NCI-H446 treated with DMSO at 0.1 percent for 48 hours (cell line): ENCODE measurements around the gene CCM2L.

ENCODE experiments used
- DNase-seq: peaks from one replicate; lab custom pipeline; 2025; lab: John Stamatoyannopoulos, UW

CCM2L gene

DNA sequence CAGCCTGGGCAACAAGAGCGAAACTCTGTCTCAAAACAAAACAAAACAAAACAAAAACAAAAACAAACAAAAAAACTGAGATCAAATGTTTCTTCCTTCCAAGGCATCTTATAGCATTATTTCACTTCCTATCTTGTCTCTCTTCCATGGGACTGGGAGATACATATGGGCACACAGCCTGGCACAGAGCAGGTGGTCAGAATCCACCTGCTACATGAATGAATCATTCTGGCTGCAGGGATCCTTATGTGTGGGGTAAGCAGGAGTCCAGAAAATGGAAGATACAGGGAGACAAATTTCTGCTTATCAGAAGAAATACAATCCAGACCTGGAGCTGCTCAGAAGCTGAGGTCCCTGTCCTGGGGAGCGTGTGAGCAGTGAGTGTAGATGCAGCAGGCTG, 18.2 kb upstream of the CCM2L start:
- no peak for DNase-seq

DNA sequence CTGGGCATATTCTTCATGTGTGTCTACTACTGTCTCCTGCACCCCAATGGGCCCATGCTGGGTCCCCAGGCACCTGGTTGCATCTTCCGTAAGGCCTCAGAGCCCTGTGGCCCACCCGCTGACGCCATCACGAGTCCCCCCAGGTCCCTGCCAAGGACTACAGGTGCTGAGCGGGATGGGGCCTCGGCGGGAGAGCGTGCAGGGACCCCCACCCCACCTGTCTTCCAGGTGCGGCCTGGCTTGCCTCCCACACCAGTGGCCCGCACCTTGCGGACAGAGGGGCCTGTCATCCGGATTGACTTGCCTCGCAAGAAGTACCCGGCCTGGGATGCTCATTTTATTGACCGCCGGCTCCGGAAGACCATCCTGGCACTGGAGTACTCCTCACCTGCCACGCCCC, 13.2 kb upstream of the CCM2L start:
- DNase-seq = no peak

DNA sequence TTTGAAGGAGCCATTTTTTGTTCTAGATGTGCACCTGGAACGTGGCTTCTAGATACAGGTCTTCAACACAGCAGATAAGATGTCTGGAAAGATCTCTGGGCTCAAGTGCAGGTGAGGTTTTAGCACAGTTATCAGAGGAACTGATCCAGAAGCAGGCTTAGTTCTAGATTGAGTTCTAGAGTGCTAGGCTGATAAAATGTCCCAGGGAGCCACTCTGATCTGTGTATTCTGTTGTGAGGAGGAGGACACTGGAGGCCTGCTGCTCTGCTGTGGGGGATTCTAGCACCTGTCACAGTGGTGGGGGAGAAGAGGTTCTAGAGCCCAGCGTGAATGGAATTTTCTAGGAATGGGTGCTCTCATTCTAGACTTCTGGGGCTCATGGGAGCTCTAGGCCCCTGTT, 12.0 kb upstream of the CCM2L start:
- DNase-seq = no peak

DNA sequence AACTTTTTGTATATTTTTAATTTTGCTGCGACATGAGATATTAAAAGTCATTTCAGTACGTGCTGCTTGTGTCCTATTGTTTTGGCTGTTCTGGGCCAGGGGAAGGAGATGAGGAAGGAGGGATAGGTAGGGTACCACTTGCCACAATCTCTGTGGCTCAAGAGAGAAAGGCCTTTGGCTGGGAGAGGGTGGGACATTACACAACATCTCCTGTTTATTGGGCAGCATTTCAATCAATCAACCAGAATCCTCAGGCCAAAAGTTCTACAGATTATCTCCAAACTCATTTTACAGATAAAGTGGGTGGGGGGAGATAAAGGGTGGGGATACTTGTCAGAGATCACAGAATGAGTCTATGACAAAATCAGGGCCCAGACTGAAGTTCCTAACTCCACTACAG, 6.9 kb upstream of the CCM2L start:
- DNase-seq = no peak

DNA sequence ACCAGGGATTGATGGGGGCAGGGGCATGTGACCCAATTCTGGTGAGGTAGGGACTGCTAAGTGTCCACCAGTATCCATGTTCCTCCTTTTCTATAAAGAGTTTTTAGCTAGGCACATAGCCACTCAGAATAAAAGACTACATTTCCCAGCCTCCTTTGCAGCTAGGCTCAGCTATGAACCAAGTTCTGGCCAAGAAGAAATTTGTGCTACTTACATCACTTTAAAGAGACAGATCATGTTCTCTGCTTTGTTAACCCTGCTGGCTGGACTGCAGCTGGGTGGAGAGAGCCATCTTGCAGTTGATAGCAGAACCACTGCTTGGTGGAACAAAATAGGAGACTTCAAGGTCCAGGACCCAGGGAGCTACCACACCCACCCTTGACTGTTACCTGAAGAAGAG, 5.3 kb upstream of the CCM2L start:
- no peak for DNase-seq

DNA sequence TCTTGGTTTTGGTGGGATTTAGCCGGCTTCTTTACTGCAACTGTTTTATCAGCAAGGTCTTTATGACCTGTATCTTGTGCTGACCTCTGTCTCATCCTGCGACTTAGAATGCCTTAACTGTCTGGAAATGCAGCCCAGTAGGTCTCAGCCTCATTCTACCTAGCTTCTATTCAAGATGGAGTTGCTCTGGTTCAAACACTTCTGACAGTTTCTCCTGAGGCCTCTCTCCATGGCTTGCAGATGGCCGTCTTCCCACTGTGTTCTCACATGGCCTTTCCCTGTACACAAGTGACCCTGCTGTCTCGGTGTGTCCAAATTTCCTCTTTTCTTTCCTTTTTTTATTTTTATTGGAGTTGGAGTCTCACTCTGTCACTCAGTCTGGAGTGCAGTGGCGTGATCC, 4.2 kb upstream of the CCM2L start:
- DNase-seq = no peak

DNA sequence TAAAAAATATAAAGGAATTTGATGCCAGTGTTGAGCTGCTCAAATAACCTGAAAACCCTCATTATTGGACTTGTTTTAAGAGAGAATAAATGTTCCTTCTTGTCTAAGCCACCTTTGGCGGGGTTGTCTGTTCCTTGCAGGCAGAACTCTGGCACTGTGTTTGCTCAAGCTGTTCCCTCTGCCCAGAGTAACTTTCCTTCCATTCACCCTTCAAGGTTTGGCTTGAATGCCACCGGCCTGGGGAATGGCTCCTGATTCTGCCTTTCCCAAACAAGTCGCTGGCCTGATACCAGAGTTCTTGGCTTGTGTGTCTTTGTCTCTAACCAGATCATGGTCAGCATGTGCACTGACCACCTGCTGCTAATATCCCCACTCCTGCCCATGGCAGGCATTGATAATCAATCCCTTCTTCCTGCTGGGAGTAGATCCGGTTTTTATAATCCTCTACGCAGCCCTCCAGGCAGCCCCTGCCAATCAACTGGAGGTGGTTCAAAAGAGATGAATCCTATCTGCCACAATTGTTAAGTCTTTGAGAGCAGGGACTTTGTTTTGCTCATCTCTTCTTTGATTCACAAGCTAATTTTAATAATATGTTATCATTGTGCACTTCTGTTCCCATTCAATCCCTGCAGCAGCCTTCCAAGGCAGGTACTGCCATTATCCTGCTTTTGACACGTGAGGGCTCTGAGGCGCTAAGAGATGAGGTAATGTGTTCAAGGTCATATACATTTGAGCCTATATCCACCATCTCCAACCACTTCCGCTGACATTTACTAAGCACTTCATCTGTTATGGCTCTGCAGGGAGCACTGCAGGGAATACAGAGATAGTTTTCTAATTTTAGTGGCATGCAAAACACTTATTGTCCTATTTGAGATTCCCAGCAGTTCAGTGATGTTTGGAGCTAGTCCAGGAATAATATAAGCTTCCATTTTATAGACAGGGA, 3.1 kb upstream of the CCM2L start:
- peak; percentile 22 for DNase-seq

DNA sequence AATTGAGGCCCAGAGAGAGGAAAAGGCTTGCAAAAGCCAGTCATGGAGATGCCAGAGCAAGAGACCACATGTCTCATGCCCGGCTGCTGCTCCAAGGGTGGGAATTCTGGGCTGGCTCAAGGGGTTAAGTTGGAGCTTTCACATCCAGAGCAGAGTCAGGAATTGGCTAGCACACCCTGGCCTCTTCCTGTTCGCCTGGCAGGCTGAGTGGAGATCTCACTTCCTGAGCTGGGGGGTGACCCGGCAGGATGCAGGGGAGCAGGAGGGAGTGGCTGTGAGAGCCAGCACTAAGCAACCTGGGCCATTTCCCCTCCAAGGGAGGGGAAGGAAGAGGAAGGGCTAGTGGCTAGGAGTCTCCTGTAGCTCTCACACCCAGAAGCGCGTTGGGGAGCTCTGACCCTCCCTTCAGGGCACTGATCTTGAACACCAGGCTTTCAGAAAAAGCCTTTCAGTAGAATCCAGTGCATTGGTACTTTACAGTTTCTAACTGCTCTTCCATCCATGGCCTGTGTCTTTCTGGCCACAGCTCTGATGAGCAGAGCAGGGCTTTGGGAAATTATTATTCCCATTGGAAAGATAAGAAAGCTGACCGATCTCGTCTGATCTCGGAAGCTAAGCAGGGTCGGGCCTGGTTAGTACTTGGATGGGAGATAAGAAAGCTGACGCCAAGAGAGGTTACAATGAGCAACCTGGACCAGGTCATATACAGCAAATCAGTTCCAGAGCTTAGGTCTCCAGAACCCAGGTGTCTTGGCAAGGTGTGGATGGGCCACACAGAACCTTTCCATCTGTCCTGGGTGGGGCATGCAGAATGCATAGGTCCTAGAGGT, 2.2 kb upstream of the CCM2L start:
- DNase-seq = no peak

DNA sequence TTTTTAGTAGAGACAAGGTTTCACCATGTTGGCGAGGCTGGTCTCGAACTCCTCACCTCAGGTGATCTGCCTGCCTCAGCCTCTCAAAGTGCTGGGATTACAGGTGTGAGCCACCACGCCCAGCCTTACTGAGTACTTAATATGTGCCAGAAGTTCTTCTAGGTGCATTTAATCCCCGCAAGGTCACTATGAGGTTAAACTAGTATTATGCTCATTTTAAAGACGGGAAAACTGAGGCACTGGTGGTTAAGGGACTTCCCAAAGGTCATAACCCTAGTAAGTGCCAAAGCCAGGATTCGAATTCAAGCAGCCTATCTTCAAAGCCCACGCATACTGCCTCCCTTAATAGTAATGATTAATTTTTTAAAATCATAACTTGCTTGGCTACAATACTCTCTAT, 674 bp upstream of the CCM2L start:
- no peak for DNase-seq

DNA sequence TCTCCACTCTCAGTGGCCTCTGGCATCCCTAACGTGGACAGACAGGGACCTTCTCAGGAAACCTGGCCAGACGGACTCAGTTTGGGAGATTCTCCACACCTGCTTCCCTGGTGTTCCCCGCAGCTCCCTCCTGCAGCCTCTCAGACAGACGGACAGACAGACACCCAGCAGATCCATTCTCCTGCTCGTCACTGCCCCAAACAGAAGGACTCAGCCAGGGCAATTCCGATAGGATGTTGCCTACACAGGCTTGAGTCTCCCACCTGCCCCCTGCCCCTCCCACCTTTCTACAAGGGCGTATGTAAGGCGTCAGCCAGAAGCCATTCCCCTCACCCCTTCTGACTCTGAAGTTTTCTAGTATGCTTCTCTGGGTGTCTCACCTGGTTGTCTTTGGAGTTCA, 428 bp downstream of the CCM2L start:
- DNase-seq = no peak

DNA sequence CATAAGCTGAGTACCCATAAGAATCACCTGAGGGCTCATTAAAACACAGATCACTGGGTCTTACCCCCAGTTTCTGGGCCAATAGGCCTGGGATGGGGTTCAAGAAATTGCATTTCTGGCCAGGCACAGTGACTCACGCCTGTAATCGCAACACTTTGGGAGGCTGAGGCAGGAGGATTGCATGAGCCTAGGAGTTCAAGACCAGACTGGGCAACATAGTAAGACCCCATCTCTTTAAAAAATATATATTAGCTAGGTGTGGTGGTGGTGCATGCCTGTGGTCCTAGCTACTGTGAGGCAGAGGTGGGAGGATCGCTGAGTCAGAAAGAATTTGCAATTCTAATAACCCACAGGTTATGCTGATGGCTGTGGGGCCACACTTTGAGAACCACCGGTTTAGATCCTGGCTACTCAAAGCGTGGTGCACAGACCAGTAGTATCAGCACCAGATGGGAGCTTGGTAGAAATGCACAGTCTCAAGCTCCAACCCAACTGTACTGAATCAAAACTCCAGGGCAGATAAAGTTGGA, 2.0 kb downstream of the CCM2L start:
- no peak for DNase-seq

DNA sequence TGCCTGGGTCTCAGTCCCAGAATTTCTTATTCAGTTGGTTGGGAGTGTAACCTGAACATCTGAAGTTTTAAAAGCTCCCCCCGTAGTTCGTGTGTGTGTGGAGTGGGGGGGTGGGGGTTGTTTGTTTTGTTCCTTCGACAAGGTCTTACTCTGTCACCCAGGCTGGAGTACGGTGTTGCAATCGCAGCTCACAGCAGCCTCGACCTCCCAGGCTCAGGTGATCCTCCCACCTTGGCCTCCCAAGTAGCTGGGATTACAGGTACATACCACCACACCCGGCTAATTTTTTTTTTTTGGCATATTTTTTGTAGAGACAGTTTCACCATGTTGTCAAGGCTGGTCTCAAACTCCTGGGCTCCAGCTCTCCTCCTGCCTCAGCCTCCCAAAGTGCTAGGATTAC, 3.1 kb downstream of the CCM2L start:
- DNase-seq = no peak

DNA sequence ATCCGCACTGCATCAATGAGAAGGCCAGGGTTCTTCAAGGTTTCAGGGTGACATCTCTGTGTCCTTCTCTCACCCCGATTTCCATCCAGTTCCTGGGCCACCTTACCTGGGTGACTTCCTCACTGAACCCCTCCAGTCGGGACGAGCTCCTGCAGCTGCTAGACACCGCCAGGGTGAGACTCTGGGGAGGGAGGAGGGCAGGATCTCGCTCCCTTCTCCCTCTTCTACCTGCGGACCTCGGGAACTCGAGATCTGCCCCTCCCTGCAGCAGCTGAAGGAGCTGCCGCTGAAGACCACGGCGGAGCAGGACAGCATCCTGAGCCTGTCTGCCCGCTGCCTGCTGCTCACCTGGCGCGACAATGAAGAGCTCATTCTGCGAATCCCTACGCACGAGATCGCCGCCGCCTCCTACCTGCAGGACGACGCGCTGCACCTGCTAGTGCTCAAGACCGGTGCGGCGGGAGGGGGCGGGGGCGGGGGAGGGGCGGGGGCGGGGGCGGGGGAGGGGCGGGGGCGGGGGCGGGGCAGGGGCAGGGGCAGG, 7.5 kb downstream of the CCM2L start:
- no peak for DNase-seq

DNA sequence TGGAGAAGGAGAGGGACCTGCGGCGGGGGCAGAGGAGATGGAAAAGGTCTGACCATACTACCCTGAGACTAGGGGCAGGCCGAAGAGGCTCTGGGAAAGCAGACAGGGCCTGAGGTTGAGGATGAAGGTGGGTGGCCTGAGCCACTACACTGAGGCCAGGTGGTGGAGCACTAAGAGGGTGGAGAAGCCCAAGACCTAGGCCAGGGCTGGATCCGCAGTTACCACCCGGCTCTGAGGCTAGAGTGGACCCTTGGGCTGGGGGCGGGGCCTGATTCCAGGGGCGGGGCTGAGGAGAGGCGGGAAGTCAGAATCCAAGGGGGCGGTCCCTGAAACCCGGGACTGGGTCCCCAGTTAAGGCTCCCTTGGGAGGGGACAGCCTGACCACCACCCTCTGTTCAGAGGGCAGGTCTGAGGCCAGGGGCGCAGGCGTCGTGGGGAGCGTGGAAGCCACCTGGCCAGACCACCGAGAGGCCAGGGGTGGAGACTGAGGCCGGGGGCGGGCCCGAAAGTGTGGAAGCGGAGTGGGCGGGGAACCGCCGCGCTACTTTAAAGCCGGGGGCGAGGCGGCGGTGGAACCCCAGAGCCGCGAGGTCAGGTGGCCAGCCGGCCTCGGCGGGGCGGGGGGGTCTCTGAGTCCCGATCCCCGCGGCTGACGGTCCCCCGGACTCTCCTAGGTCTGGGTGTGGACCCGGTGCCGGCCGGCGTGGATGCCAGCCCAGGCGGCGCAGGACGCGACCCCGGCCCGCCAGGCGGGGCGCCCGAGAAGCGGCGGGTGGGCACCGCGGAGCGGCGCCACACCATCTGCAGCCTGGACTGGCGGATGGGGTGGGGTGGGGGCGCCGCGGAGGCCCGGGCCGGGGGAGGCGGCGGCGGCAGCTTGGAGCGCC, 8.3 kb downstream of the CCM2L start:
- no peak for DNase-seq

DNA sequence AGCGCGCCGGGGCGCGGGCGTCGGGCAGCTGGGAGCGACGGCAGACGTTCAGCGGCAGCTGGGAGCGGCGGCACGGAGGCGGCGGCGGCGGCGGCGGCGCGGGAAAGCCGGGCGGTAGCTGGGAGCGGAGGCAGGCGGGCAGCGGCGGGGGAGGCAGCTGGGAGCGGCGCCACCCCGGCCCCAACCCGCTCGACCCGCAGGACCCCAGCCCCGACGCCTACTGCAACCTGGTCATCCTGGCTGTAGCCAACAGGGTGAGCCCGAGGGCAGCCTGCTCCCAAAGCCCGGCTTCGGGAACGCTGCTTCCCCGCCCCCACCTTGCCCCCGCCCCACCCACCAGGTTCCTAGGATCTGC, 8.9 kb downstream of the CCM2L start:
- no peak for DNase-seq

DNA sequence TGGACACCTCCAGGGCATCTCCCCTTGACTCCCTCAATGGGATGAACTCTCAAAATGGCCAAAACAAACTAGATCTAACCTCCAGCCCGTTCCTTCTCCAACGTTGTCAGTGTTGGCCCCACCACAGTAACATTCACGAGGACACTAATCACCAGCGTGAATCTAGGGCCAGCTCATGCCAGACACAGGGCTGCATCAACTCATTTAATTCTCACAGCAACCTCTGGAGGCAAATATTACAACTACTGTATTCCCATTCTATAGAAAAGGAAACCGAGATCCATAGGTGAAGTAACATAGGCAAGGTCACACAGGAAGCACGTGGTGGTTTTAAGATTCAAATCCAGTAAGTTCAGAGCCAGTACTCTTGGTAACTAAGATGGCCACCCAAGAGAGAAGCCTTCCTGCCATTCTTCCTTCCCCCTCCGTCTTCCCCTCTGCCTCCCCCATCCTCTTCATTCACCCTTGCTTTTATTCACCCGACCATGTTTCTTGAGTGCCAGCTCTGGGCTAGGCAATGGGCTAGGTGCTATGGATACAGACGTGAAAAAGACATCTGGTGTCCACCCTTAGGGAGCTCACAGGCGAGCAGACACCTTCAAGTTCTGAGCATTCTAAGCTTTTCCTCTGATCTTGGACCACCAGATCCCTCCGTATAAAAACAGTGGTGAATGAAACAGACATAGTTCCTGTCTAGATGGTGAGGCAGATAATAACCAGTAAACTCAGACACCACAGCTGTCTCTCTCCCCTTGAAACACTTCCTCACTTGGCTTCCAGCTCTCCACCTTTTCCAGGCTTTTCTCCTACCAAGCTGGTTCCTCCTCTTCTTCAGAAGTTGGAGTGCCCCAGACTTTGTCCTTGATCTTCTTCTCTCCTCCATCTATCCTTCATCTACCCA, 9.6 kb downstream of the CCM2L start:
- DNase-seq = no peak

DNA sequence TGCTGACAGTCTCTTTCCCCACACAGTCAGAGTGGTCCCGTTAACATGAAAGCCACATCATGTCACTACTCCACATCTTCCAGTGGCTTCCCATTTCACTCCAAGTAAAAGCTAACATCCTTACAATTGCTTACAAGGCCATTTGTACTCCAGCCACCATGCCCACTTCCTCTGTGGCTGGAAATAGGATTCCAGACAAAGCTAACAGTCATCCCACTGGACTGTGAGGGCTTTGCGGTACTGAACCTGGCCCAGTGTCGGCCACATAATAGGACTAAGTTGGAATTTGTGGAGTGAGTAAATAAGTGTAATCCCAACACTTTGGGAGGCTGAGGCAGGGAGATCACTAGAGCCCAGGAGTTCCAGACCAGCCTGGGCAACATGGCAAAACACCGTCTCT, 10.9 kb downstream of the CCM2L start:
- DNase-seq = no peak

DNA sequence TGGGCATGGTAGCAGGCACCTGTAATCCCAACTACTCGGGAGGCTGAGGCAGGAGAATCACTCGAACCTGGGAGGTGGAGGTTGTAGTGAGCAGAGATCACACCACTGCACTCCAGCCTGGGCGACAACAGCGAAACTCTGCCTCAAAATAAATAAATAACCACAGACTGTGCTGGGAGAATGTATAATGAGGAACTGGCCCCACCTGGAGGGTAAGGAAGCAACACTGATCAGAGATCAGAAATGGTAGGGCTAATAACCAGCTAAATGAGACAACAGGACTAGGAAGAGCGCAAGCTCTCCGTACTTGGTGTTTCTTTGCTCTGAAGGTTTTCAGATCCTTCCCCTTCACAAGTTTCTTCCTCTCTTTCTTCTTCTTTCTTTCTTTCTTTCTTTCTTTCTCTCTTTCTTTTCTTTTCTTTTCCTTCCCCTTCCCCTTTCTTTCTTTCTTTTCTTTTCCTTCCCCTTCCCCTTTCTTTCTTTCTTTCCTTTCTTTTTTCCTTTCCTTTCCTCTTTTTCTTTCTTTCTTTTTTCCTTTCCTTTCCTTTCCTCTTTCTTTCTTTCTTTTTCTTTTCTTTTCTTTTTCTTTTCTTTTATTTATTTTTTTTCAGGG, 14.6 kb downstream of the CCM2L start:
- no peak for DNase-seq

DNA sequence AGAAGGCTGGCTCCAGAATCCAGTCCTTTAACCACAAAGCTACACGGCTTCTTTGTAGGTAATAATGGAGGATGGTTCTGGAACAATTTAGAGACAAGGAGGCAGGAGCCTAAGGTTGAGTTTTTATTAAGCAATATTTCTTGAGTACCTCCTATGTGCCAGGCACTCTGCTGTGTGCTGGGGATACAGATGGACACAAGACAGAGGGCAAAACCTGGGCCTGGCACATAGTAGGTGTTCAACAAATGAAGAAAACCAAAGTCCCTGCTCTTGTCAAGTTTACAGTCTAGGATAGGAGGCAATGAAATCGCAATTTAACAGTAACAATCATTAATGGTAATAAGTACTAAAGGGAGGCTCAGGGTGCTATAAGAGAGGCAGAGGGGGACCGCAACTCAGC, 17.4 kb downstream of the CCM2L start:
- no peak for DNase-seq

DNA sequence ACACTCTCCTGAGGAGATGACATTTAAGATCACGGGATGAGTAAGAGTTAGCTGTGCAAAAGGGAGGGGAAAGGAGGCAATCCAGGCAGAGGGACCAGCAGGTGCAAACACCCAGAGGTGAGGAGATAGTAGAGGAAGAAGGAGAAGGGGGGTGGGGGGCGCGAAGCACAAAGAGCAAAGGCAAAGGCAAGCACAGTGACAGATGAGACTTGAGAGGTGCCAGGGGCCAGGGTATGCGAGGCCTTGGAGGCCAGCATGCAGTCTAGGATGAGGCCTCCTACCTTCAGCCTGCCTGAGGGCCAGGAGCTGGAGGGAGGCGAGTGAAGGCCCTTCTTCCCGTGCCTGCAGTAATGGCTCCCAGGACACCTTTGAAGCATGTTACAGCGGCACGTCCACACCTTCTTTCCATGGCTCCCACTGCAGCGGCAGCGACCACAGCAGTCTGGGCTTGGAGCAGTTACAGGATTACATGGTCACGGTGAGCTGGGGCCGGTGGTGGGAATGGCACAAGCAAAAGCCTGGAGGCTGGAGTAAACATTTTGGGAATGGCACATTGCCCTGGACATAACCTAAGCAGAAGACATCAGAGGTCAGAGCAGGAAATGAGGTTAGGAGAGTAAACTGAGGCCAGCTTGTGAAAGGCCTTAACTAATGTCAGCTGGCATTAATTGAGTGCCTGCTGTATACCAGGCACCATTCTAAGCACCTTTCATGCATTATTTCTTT, 18.6 kb downstream of the CCM2L start:
- no peak for DNase-seq
